Neural cell (in vitro differentiated cells): Measurements from ENCODE around the gene GAD2. TPM values are rescaled to one million over a fixed set of nuclear protein-coding genes. Genes with fewer than 3 reads are reported as not detected.

Experiments
- H2AFZ ChIP-seq: fragments of 200-600, 300-800 bp; sonication (generic), shearing (Covaris generic); 2 replicates; pipeline ENCODE4 v1.6.0; 2014; ENCODE audit warnings: low read depth, mild to moderate bottlenecking, antibody characterized with exemption, low read length, moderate library complexity
- H3F3A ChIP-seq: fragments of 200-600 bp; shearing (Covaris generic); 2 replicates; pipeline ENCODE4 v1.6.1; 2016; ENCODE audit warnings: mild to moderate bottlenecking, moderate library complexity, mixed read lengths, antibody characterized with exemption, low read length; ENCODE audit not compliant: insufficient read depth, poor library complexity, severe bottlenecking
- H3K27ac ChIP-seq: fragments of 200-600, 300-800 bp; sonication (generic), shearing (Covaris generic); 2 replicates; pipeline ENCODE4 v1.5.1; 2014; ENCODE audit warnings: mild to moderate bottlenecking, low read length, moderate library complexity
- H3K27me3 ChIP-seq: fragments of 300-800, 200-600 bp; sonication (generic), shearing (Covaris generic); 2 replicates; pipeline ENCODE4 v1.6.0; 2014; ENCODE audit warnings: mild to moderate bottlenecking, low read depth, low read length, moderate library complexity; ENCODE audit not compliant: insufficient read depth
- H3K36me3 ChIP-seq: fragments of 300-800, 200-600 bp; sonication (generic), shearing (Covaris generic); 2 replicates; pipeline ENCODE4 v1.5.1; 2014; ENCODE audit warnings: mild to moderate bottlenecking, antibody characterized with exemption, low read length, moderate library complexity; ENCODE audit not compliant: insufficient read depth
- H3K4me2 ChIP-seq: fragments of 300-800, 200-600 bp; sonication (generic), shearing (Covaris generic); 2 replicates; pipeline ENCODE4 v1.6.0; 2014; ENCODE audit warnings: mild to moderate bottlenecking, low read length
- H3K4me3 ChIP-seq: fragments of 300-800, 200-600 bp; sonication (generic), shearing (Covaris generic); 2 replicates; pipeline ENCODE4 v1.5.1; 2014; ENCODE audit warnings: mild to moderate bottlenecking, low read length, moderate library complexity
- H3K79me2 ChIP-seq: fragments of 200-600 bp; shearing (Covaris generic); replicated peaks from 2 replicates; pipeline ENCODE4 v1.6.0; 2014; ENCODE audit warnings: mild to moderate bottlenecking, low read length, moderate library complexity; ENCODE audit not compliant: insufficient read depth
- H3K9ac ChIP-seq: fragments of 300-800, 200-600 bp; sonication (generic), shearing (Covaris generic); 2 replicates; pipeline ENCODE4 v1.6.1; 2016; ENCODE audit warnings: mild to moderate bottlenecking, low read length, mixed read lengths
- H3K9me2 ChIP-seq: fragments of 200-600 bp; shearing (Covaris generic); 2 replicates; pipeline ENCODE4 v1.6.1; 2016; ENCODE audit warnings: mild to moderate bottlenecking, low read length, mixed read lengths; ENCODE audit not compliant: insufficient read depth
- H3K9me3 ChIP-seq: fragments of 200-600, 300-800 bp; sonication (generic), shearing (Covaris generic); 2 replicates; pipeline ENCODE4 v1.6.1; 2016; ENCODE audit warnings: mild to moderate bottlenecking, mixed run types, low read length, moderate library complexity, mixed read lengths
- H4K20me1 ChIP-seq: fragments of 200-600 bp; shearing (Covaris generic); 2 replicates; pipeline ENCODE4 v1.6.1; 2016; ENCODE audit warnings: mild to moderate bottlenecking, mixed run types; ENCODE audit not compliant: insufficient read depth
- EP300 ChIP-seq: fragments of 450-650 bp; conservative IDR thresholded peaks from 2 replicates; pipeline ENCODE4 v1.6.1; 2014; ENCODE audit warnings: antibody characterized with exemption, mild to moderate bottlenecking, moderate library complexity; ENCODE audit not compliant: poor library complexity, severe bottlenecking
- EZH2 ChIP-seq: fragments of 200-600, 300-800 bp; shearing (Covaris generic), sonication (generic); IDR thresholded peaks from 2 replicates; pipeline ENCODE4 v1.6.1; 2014; ENCODE audit warnings: antibody characterized with exemption, low read length, borderline replicate concordance, mild to moderate bottlenecking; ENCODE audit not compliant: insufficient read depth, poor library complexity, severe bottlenecking
- MXI1 ChIP-seq: fragments of 450-650 bp; conservative IDR thresholded peaks from 2 replicates; pipeline ENCODE4 v1.6.1; 2014; ENCODE audit warnings: antibody characterized with exemption, mild to moderate bottlenecking; ENCODE audit not compliant: poor library complexity, severe bottlenecking
- POLR2AphosphoS5 ChIP-seq: IDR thresholded peaks from 2 replicates; pipeline ENCODE4 v1.6.1; 2012
- RAD21 ChIP-seq: fragments of 450-650 bp; conservative IDR thresholded peaks from 2 replicates; pipeline ENCODE4 v1.6.1; 2014; ENCODE audit warnings: antibody characterized with exemption, mild to moderate bottlenecking, moderate library complexity
- SMC3 ChIP-seq: fragments of 450-650 bp; conservative IDR thresholded peaks from 2 replicates; pipeline ENCODE4 v1.6.1; 2014; ENCODE audit warnings: antibody characterized with exemption, mild to moderate bottlenecking, moderate library complexity; ENCODE audit not compliant: poor library complexity
- TAF1 ChIP-seq: IDR thresholded peaks from 2 replicates; pipeline ENCODE4 v1.6.1; 2012; ENCODE audit warnings: low read depth
- polyA plus RNA-seq: library from polyadenylated mRNA; depleted of rRNA; stranded (reverse); fragments of >200 nt; gene quantifications from 2 replicates; pipeline ENCODE4 v1.2.3, GENCODE V29; 2014
- TF ChIP-seq, protein P1 (sequence below): fragments of 450-650 bp; IDR thresholded peaks from 2 replicates; pipeline ENCODE4 v1.5.1; 2014; ENCODE audit warnings: antibody characterized with exemption, mild to moderate bottlenecking, moderate library complexity; ENCODE audit not compliant: poor library complexity, severe bottlenecking
- TF ChIP-seq, protein P2 (sequence below): IDR thresholded peaks from 2 replicates; pipeline ENCODE4 v1.6.1; 2012; ENCODE audit warnings: borderline replicate concordance

GAD2 gene
- polyA plus RNA-seq, 1 donor from 2014 or later: 192 TPM

DNA sequence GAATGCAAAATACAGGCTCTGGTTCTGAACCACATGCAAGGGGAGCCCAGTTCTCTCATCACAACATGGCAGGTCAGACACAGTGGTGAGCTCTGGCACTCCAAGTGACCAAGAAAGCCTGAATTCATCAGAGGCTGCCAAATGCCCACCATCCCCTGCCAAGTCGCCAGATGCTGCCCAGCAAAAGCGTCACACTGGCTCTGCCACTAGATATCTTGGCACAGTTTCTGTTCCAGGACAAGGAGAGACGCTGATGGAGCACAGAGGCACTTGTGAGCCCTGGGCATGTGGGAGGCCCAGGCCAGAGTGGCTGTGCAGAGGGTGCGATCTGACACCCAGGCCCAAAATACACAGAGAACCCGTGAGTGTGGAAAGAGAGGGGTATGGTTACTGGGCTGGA is 57.8 kb downstream of the GAD2 start:
- Histone ChIP-seq H3K27me3 (no peaks in the 10 kb centered on the region), H3K9me3 (no peaks in the 10 kb centered on the region), H3F3A (no peaks in the 10 kb centered on the region), H2AFZ (no peak overlapping the region), H3K27ac (no peak overlapping the region), H3K79me2 (no peaks in the 10 kb centered on the region), H3K4me2 (no peak overlapping the region), H4K20me1 (no peaks in the 10 kb centered on the region), H3K36me3 (peaks cover 39% of the 10 kb centered on the region), H3K4me3 (no peak overlapping the region), H3K9me2 (no peaks in the 10 kb centered on the region), H3K9ac (no peak overlapping the region)
- TF ChIP-seq, protein P1, sequence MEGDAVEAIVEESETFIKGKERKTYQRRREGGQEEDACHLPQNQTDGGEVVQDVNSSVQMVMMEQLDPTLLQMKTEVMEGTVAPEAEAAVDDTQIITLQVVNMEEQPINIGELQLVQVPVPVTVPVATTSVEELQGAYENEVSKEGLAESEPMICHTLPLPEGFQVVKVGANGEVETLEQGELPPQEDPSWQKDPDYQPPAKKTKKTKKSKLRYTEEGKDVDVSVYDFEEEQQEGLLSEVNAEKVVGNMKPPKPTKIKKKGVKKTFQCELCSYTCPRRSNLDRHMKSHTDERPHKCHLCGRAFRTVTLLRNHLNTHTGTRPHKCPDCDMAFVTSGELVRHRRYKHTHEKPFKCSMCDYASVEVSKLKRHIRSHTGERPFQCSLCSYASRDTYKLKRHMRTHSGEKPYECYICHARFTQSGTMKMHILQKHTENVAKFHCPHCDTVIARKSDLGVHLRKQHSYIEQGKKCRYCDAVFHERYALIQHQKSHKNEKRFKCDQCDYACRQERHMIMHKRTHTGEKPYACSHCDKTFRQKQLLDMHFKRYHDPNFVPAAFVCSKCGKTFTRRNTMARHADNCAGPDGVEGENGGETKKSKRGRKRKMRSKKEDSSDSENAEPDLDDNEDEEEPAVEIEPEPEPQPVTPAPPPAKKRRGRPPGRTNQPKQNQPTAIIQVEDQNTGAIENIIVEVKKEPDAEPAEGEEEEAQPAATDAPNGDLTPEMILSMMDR: no peak
- no peak for TF ChIP-seq RAD21
- no peak for TF ChIP-seq EZH2
- TF ChIP-seq TAF1: no peak
- TF ChIP-seq, protein P2, sequence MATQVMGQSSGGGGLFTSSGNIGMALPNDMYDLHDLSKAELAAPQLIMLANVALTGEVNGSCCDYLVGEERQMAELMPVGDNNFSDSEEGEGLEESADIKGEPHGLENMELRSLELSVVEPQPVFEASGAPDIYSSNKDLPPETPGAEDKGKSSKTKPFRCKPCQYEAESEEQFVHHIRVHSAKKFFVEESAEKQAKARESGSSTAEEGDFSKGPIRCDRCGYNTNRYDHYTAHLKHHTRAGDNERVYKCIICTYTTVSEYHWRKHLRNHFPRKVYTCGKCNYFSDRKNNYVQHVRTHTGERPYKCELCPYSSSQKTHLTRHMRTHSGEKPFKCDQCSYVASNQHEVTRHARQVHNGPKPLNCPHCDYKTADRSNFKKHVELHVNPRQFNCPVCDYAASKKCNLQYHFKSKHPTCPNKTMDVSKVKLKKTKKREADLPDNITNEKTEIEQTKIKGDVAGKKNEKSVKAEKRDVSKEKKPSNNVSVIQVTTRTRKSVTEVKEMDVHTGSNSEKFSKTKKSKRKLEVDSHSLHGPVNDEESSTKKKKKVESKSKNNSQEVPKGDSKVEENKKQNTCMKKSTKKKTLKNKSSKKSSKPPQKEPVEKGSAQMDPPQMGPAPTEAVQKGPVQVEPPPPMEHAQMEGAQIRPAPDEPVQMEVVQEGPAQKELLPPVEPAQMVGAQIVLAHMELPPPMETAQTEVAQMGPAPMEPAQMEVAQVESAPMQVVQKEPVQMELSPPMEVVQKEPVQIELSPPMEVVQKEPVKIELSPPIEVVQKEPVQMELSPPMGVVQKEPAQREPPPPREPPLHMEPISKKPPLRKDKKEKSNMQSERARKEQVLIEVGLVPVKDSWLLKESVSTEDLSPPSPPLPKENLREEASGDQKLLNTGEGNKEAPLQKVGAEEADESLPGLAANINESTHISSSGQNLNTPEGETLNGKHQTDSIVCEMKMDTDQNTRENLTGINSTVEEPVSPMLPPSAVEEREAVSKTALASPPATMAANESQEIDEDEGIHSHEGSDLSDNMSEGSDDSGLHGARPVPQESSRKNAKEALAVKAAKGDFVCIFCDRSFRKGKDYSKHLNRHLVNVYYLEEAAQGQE: no peak
- TF ChIP-seq EP300: no peak
- no peak for TF ChIP-seq SMC3
- TF ChIP-seq POLR2AphosphoS5: no peak
- no peak for TF ChIP-seq MXI1

DNA sequence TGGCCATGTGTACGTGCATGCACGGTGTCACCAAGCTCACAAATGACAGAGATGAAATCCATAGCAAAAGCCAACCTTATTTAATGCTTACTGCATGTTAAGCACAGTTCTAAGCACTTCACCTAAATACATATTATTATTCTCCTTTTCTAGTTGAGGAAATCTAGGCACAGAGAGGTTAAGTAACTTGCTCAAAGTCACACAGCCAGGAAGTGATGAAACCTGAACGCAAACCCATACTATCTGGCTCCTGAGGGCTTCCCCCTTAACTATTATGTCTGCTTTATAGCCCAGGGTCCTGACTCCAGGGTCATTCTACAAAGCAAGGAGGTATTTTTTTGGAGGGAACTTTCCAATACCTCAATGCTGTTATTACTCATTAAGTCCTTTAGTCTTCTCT is 61.7 kb downstream of the GAD2 start:
- H3F3A ChIP-seq: no peaks in the 10 kb centered on the region
- H2AFZ ChIP-seq: no peak overlapping the region
- no peaks in the 10 kb centered on the region for H3K9me3 ChIP-seq
- peaks cover 31% of the 10 kb centered on the region for H3K36me3 ChIP-seq
- no peaks in the 10 kb centered on the region for H4K20me1 ChIP-seq
- TF ChIP-seq POLR2AphosphoS5 (no peak), EP300 (no peak), SMC3 (no peak)
- TF ChIP-seq, protein P1: no peak
- H3K4me3 ChIP-seq: no peak overlapping the region
- no peaks in the 10 kb centered on the region for H3K79me2 ChIP-seq
- no peaks in the 10 kb centered on the region for H3K9me2 ChIP-seq
- H3K27me3 ChIP-seq: no peaks in the 10 kb centered on the region
- H3K9ac ChIP-seq: no peak overlapping the region
- no peak overlapping the region for H3K27ac ChIP-seq
- H3K4me2 ChIP-seq: no peak overlapping the region
